ENCODE data around the gene PTPRG. TPM values are rescaled to one million over a fixed set of nuclear protein-coding genes. Genes with fewer than 3 reads are reported as not detected.

PTPRG gene
- total and polyA plus RNA-seq, 4 donors, result 3.6 to 35.6 (median 8.1) TPM

DNA sequence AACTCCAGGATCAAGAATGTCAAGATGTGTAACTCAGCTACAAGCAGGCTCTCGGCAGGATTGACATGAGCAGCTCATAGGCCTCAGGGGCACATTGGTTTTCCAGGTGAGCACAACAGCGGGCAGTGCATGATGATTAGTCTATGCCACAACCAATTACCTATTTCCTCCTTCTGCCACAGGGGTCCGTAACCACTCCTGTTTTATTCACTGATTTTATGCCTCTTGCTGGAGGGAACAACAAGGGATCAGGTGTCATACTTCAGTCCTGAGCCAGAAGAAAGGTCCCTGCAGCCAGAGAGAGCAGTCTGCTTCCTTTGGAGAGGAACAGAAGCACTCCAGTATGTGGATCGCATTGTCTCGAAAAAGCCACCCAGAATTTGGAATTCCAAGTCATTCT, 35.1 kb upstream of the PTPRG start:
- whole genome bisulfite sequencing, result 97% methylated on average over 5 of the region's 5 CpGs
- Histone ChIP-seq H3K9me3 (ENCODE audit: control insufficient read depth in 4 of 4, low read length in 3 of 4) (no peaks in the 10 kb centered on the region), H3K4me1 (ENCODE audit: control insufficient read depth in 4 of 4, insufficient read depth in 4 of 4, low read length in 3 of 4) (peaks cover 3 to 11% (median 7%) of the 10 kb centered on the region in 4 donors), H3K9ac (ENCODE audit: low read depth in 1 of 2, low read length in 2 of 2) (no peak overlapping the region), H3K27ac (ENCODE audit: low read depth in 1 of 2, low read length in 2 of 2) (no peak overlapping the region), H3K36me3 (ENCODE audit: control insufficient read depth in 4 of 4, insufficient read depth in 3 of 4, low read depth in 1 of 4, low read length in 3 of 4) (no peaks in the 10 kb centered on the region), H3K27me3 (ENCODE audit: control insufficient read depth in 4 of 4, insufficient read depth in 4 of 4, low read length in 3 of 4) (no peaks in the 10 kb centered on the region), H3K4me3 (ENCODE audit: low read depth in 1 of 3, low read length in 3 of 3) (no peak overlapping the region)
- TF ChIP-seq FOXA2 (IDR thresholded peaks at IDR 0.05) (no peak), HNF4A (conservative IDR thresholded peaks at IDR 0.05) (no peak), TAF1 (conservative IDR thresholded peaks at IDR 0.05) (no peak)
- TF ChIP-seq, protein P1, sequence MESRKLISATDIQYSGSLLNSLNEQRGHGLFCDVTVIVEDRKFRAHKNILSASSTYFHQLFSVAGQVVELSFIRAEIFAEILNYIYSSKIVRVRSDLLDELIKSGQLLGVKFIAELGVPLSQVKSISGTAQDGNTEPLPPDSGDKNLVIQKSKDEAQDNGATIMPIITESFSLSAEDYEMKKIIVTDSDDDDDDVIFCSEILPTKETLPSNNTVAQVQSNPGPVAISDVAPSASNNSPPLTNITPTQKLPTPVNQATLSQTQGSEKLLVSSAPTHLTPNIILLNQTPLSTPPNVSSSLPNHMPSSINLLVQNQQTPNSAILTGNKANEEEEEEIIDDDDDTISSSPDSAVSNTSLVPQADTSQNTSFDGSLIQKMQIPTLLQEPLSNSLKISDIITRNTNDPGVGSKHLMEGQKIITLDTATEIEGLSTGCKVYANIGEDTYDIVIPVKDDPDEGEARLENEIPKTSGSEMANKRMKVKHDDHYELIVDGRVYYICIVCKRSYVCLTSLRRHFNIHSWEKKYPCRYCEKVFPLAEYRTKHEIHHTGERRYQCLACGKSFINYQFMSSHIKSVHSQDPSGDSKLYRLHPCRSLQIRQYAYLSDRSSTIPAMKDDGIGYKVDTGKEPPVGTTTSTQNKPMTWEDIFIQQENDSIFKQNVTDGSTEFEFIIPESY (IDR thresholded peaks at IDR 0.05), result no peak
- TF ChIP-seq, protein P2, sequence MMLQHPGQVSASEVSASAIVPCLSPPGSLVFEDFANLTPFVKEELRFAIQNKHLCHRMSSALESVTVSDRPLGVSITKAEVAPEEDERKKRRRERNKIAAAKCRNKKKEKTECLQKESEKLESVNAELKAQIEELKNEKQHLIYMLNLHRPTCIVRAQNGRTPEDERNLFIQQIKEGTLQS (IDR thresholded peaks at IDR 0.05), result no peak
- TF ChIP-seq, protein P3, sequence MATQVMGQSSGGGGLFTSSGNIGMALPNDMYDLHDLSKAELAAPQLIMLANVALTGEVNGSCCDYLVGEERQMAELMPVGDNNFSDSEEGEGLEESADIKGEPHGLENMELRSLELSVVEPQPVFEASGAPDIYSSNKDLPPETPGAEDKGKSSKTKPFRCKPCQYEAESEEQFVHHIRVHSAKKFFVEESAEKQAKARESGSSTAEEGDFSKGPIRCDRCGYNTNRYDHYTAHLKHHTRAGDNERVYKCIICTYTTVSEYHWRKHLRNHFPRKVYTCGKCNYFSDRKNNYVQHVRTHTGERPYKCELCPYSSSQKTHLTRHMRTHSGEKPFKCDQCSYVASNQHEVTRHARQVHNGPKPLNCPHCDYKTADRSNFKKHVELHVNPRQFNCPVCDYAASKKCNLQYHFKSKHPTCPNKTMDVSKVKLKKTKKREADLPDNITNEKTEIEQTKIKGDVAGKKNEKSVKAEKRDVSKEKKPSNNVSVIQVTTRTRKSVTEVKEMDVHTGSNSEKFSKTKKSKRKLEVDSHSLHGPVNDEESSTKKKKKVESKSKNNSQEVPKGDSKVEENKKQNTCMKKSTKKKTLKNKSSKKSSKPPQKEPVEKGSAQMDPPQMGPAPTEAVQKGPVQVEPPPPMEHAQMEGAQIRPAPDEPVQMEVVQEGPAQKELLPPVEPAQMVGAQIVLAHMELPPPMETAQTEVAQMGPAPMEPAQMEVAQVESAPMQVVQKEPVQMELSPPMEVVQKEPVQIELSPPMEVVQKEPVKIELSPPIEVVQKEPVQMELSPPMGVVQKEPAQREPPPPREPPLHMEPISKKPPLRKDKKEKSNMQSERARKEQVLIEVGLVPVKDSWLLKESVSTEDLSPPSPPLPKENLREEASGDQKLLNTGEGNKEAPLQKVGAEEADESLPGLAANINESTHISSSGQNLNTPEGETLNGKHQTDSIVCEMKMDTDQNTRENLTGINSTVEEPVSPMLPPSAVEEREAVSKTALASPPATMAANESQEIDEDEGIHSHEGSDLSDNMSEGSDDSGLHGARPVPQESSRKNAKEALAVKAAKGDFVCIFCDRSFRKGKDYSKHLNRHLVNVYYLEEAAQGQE (IDR thresholded peaks at IDR 0.05), result no peak
- TF ChIP-seq, protein P4, sequence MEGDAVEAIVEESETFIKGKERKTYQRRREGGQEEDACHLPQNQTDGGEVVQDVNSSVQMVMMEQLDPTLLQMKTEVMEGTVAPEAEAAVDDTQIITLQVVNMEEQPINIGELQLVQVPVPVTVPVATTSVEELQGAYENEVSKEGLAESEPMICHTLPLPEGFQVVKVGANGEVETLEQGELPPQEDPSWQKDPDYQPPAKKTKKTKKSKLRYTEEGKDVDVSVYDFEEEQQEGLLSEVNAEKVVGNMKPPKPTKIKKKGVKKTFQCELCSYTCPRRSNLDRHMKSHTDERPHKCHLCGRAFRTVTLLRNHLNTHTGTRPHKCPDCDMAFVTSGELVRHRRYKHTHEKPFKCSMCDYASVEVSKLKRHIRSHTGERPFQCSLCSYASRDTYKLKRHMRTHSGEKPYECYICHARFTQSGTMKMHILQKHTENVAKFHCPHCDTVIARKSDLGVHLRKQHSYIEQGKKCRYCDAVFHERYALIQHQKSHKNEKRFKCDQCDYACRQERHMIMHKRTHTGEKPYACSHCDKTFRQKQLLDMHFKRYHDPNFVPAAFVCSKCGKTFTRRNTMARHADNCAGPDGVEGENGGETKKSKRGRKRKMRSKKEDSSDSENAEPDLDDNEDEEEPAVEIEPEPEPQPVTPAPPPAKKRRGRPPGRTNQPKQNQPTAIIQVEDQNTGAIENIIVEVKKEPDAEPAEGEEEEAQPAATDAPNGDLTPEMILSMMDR (IDR thresholded peaks at IDR 0.05; ENCODE audit: low read depth, low read length, missing input control), result no peak
- no peak for DNase-seq (ENCODE audit: low spot score)

DNA sequence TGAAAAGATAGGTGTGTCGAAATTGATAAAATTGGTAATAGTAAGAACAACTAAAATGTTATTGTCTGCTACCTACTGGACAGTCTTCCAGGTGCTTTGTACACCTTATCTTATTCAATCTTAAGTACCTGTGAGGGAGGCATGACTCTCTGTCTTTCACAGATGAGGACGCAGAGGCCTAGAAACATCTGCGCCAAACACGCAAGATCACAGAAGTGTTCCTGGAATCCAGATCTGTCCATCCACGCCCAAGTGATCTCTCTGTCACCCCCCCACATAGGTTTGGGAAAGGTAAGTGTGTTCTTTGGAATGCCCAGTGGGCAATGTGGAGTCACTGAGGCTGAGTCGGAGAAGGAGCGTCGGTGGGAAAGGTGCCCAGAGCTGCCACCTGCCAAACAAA, 34.4 kb upstream of the PTPRG start:
- Histone ChIP-seq H3K36me3 (ENCODE audit: control insufficient read depth in 4 of 4, insufficient read depth in 3 of 4, low read depth in 1 of 4, low read length in 3 of 4) (no peaks in the 10 kb centered on the region), H3K4me3 (ENCODE audit: low read depth in 1 of 3, low read length in 3 of 3) (no peak overlapping the region), H3K27me3 (ENCODE audit: control insufficient read depth in 4 of 4, insufficient read depth in 4 of 4, low read length in 3 of 4) (no peaks in the 10 kb centered on the region), H3K4me1 (ENCODE audit: control insufficient read depth in 4 of 4, insufficient read depth in 4 of 4, low read length in 3 of 4) (peaks cover 3 to 11% (median 7%) of the 10 kb centered on the region in 4 donors), H3K9me3 (ENCODE audit: control insufficient read depth in 4 of 4, low read length in 3 of 4) (no peaks in the 10 kb centered on the region), H3K27ac (ENCODE audit: low read depth in 1 of 2, low read length in 2 of 2) (no peak overlapping the region), H3K9ac (ENCODE audit: low read depth in 1 of 2, low read length in 2 of 2) (no peak overlapping the region)
- WGBS, result 97% methylated on average over 8 of the region's 8 CpGs
- no peak for DNase-seq (ENCODE audit: low spot score)
- no peak for TF ChIP-seq JUND (IDR thresholded peaks at IDR 0.05)

DNA sequence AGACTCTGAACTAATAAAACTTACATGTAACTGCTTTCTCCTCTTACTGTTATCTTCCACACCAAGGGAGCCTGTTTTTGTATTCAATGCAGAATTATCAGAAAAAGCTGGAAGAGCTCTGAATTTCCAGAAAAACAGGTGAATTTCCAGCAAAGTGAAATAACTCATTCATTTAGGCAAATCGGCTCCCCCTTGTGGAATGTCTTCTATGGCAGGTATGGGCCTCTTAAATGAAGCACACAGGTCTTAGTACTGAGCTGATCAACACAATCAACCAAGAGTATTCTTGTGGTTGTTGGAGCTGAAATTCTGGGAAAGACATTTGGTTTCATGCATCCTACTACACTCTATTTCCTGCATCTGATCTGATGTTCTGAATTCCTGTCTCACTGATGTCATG, 31.0 kb upstream of the PTPRG start:
- TF ChIP-seq, protein P4 (IDR thresholded peaks at IDR 0.05; ENCODE audit: low read depth, low read length, missing input control), result peak; percentile 63
- no peak for TF ChIP-seq RXRA (IDR thresholded peaks at IDR 0.05)
- peak; percentile 82 to 88 for TF ChIP-seq RAD21 (IDR thresholded peaks at IDR 0.05)
- H3K27me3 ChIP-seq (ENCODE audit: control insufficient read depth in 4 of 4, insufficient read depth in 4 of 4, low read length in 3 of 4), result no peaks in the 10 kb centered on the region
- H3K27ac ChIP-seq (ENCODE audit: low read depth in 1 of 2, low read length in 2 of 2), result no peak overlapping the region
- H3K9me3 ChIP-seq (ENCODE audit: control insufficient read depth in 4 of 4, low read length in 3 of 4), result no peaks in the 10 kb centered on the region
- no peak overlapping the region for H3K9ac ChIP-seq (ENCODE audit: low read depth in 1 of 2, low read length in 2 of 2)
- 12% methylated on average over 1 of the region's 1 CpG for WGBS
- DNase-seq (ENCODE audit: low spot score), result no peak
- peaks cover 0 to 2% (median 1%) of the 10 kb centered on the region in 4 donors for H3K4me1 ChIP-seq (ENCODE audit: control insufficient read depth in 4 of 4, insufficient read depth in 4 of 4, low read length in 3 of 4)
- H3K4me3 ChIP-seq (ENCODE audit: low read depth in 1 of 3, low read length in 3 of 3), result no peak overlapping the region
- no peaks in the 10 kb centered on the region for H3K36me3 ChIP-seq (ENCODE audit: control insufficient read depth in 4 of 4, insufficient read depth in 3 of 4, low read depth in 1 of 4, low read length in 3 of 4)

Measured in liver (tissue), 9 donors.